Choroid plexus epithelial cell (primary cell): ENCODE data around the gene TOP1.

Experiments
- DNase-seq: peaks from one replicate; pipeline ENCODE4 v3.0.0-alpha.2; 2010; ENCODE audit warnings: low read depth
- H3K4me3 ChIP-seq: 2 replicates; pipeline ENCODE4 v1.5.1; 2011; ENCODE audit warnings: low read depth, mild to moderate bottlenecking, control low read depth, low read length, moderate library complexity
- CTCF ChIP-seq: conservative IDR thresholded peaks from 2 replicates; pipeline ENCODE4 v1.5.1; 2011; ENCODE audit warnings: low read depth, mild to moderate bottlenecking, control low read depth, inconsistent platforms, low read length, moderate library complexity

Gene TOP1

GRCh38 chr20:41118632-41119031 lies 90.0 kb downstream of the TOP1 start:
- no peak overlapping the region for H3K4me3 ChIP-seq
- peak; percentile 47 for DNase-seq
- no peak for TF ChIP-seq CTCF

- no peak overlapping the region for H3K4me3 ChIP-seq
- TF ChIP-seq CTCF = no peak
- no peak for DNase-seq
Observed at GRCh38 chr20:41119614-41120561, 91.3 kb downstream of the TOP1 start.

DNA sequence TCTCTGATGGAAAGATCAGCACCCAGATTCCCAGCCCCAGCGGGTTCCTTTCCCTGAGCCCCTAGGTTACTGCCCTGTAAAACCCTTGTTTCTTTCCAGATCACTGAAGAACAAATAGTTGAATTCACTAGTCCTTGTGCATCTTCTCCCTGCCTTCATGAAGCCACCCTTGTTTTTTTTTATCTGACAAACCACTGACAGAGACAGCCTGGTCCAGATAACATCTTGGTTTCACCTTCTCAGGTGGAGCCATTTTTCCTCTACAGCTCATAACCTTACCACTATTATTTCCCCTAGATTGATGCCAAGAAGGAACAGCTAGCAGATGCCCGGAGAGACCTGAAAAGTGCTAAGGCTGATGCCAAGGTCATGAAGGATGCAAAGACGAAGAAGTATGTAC lies 92.8 kb downstream of the TOP1 start:
- TF ChIP-seq CTCF = no peak
- no peak for DNase-seq
- no peak overlapping the region for H3K4me3 ChIP-seq

DNA sequence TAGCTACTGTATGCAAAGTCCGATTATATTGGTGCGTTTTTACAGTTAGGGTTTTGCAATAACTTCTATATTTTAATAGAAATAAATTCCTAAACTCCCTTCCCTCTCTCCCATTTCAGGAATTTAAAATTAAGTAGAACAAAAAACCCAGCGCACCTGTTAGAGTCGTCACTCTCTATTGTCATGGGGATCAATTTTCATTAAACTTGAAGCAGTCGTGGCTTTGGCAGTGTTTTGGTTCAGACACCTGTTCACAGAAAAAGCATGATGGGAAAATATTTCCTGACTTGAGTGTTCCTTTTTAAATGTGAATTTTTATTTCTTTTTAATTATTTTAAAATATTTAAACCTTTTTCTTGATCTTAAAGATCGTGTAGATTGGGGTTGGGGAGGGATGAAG lies 95.0 kb downstream of the TOP1 start:
- H3K4me3 ChIP-seq = no peak overlapping the region
- TF ChIP-seq CTCF = no peak
- DNase-seq = no peak

- no peak for DNase-seq
- no peak for TF ChIP-seq CTCF
- no peak overlapping the region for H3K4me3 ChIP-seq
Observed at GRCh38 chr20:41124451-41125094, 96.0 kb downstream of the TOP1 start.

- no peak overlapping the region for H3K4me3 ChIP-seq
- no peak for TF ChIP-seq CTCF
- no peak for DNase-seq
Observed at GRCh38 chr20:41125530-41126457, 97.2 kb downstream of the TOP1 start.
